H1 (cell line): ENCODE data around the gene SFXN1. TPM values are rescaled to one million over a fixed set of nuclear protein-coding genes. Genes with fewer than 3 reads are reported as not detected.

Experiments used
- HDAC6 ChIP-seq: IDR thresholded peaks from one replicate; pipeline ENCODE4 v1.7.1; 2012; ENCODE audit warnings: low read depth, mild to moderate bottlenecking, inconsistent platforms, low read length, moderate library complexity
- RAD21 ChIP-seq, 2 experiments: IDR thresholded peaks in 1 of 2; conservative IDR thresholded peaks in 1 of 2; 2 replicates each; pipeline ENCODE4 v1.6.1; 2011; ENCODE audit warnings: low read depth in 2 of 2, low read length in 2 of 2, improper control_type of control experiment in 1 of 2, inconsistent platforms in 1 of 2, mild to moderate bottlenecking in 1 of 2, moderate library complexity in 1 of 2
- SIN3A ChIP-seq, 2 experiments: IDR thresholded peaks in 1 of 2; conservative IDR thresholded peaks in 1 of 2; 2 replicates each; pipeline ENCODE4 v1.6.1; 2011 to 2012; ENCODE audit warnings: low read length in 2 of 2, improper control_type of control experiment in 1 of 2, low read depth in 1 of 2, mild to moderate bottlenecking in 1 of 2
- SIRT6 ChIP-seq: IDR thresholded peaks from one replicate; pipeline ENCODE4 v1.7.1; 2012; ENCODE audit warnings: low read length, inconsistent platforms
- SUZ12 ChIP-seq: fragments of 200-600 bp; sonication (generic); IDR thresholded peaks from 2 replicates; pipeline ENCODE4 v1.6.1; 2012; ENCODE audit warnings: mild to moderate bottlenecking, inconsistent platforms, low read length, moderate library complexity, mixed read lengths
- polyA plus RNA-seq, 7 experiments: library from polyadenylated mRNA; depleted of rRNA in 3 of 7; stranded (reverse) in 5 of 7; unstranded in 2 of 7; fragments of >200 nt in 5 of 7; fragments of 200-250 nt in 2 of 7; gene quantifications; 1 replicate in 5 of 7; 2 replicates in 1 of 7; 4 replicates in 1 of 7; pipeline versions ENCODE4 v1.2.1 to v1.2.3, GENCODE V29; 2011 to 2013; ENCODE audit warnings: missing spikeins in 2 of 7, mixed read lengths in 2 of 7
- total RNA-seq: library from RNA; stranded (reverse); fragmentation: NEBNext Ultra II Directional; extraction: Animal tissue kit (Norgen Biotek cat#: 25700); gene quantifications from 2 replicates; pipeline ENCODE4 v1.2.1, GENCODE V29; 2021

Gene SFXN1
- total and polyA plus RNA-seq, 2 of the 8 experiments (the other 6 are each of a cell fraction or from before 2014, with no cell fraction given) = 72.7 to 97.6 TPM

DNA sequence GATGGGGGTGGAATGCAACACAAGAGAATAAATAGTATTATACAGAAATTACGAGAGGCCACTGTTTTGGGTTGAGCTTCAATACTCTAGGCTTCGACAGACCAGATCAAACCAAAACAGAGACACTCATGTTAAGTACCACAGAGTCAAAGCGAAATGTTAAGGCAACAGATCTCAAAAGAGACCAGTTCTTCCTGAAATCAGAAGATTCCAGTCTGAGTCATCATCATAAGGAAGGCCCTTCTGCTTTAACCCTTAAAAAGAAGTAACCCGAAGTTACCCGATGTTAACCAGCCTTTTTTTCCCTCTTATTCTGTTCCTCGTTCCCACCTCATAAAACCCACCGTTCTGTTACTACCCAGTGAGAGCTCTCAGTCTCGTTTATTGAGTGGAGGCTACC lies 75.9 kb downstream of the SFXN1 start (continued):
- TF ChIP-seq SUZ12 (no peak), SIN3A (conservative IDR thresholded peaks at IDR 0.05 in 1 of 2, IDR thresholded peaks at IDR 0.05 in 1 of 2; ENCODE audit: low read depth in 1 of 2, low read length in 2 of 2) (no peak), RAD21 (IDR thresholded peaks at IDR 0.05 in 1 of 2, conservative IDR thresholded peaks at IDR 0.05 in 1 of 2; ENCODE audit: low read depth in 2 of 2, low read length in 2 of 2) (no peak), HDAC6 (no peak), SIRT6 (no peak)
